HUES48 (cell line): ENCODE measurements around the gene GIMAP5.

Experiments used
- H3K27ac ChIP-seq: one replicate; pipeline ENCODE4 v1.7.0; 2013; ENCODE audit warnings: low read depth, low read length, inconsistent platforms
- H3K27me3 ChIP-seq: 2 replicates; pipeline ENCODE4 v1.6.1; 2013; ENCODE audit warnings: mild to moderate bottlenecking, low read length; ENCODE audit not compliant: control insufficient read depth, insufficient read depth
- H3K36me3 ChIP-seq: 2 replicates; pipeline ENCODE4 v1.6.1; 2013; ENCODE audit warnings: low read length; ENCODE audit not compliant: control insufficient read depth, insufficient read depth
- H3K4me1 ChIP-seq: 2 replicates; pipeline ENCODE4 v1.6.1; 2013; ENCODE audit warnings: mild to moderate bottlenecking, low read length; ENCODE audit not compliant: control insufficient read depth, insufficient read depth
- H3K4me3 ChIP-seq: 2 replicates; pipeline ENCODE4 v1.5.1; 2013; ENCODE audit warnings: mild to moderate bottlenecking, low read depth, low read length
- H3K9ac ChIP-seq: 2 replicates; pipeline ENCODE4 v1.6.1; 2013; ENCODE audit warnings: mild to moderate bottlenecking, low read depth, low read length, moderate library complexity
- H3K9me3 ChIP-seq: 2 replicates; pipeline ENCODE4 v1.6.1; 2013; ENCODE audit warnings: low read length; ENCODE audit not compliant: control insufficient read depth, insufficient read depth

The GIMAP5 gene

DNA sequence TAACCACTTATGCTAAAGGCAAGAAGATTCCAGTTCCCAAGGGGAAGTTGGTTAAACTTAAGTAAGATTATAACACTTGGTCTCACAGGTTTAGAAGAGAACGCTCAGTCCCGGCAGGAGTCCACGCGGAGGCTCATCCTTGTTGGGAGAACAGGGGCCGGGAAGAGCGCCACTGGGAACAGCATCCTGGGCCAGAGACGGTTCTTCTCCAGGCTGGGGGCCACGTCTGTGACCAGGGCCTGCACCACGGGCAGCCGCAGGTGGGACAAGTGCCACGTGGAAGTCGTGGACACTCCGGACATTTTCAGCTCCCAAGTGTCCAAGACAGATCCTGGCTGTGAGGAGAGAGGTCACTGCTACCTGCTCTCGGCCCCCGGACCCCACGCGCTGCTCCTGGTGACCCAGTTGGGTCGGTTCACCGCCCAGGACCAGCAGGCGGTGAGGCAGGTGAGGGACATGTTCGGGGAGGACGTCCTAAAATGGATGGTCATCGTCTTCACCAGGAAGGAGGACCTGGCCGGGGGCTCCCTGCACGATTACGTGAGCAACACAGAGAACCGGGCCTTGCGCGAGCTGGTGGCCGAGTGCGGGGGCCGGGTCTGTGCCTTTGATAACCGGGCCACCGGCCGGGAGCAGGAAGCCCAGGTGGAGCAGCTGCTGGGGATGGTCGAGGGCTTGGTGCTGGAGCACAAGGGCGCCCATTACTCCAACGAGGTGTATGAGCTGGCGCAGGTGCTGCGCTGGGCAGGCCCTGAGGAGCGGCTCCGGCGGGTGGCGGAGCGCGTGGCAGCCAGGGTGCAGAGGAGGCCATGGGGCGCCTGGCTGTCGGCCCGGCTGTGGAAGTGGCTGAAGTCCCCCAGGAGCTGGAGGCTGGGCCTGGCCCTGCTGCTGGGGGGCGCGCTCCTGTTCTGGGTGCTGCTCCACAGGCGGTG lies 17.0 kb upstream of the GIMAP5 start:
- Histone ChIP-seq H3K27ac (no peak overlapping the region), H3K4me1 (no peaks in the 10 kb centered on the region), H3K9ac (no peak overlapping the region), H3K9me3 (no peaks in the 10 kb centered on the region), H3K27me3 (peaks cover 43% of the 10 kb centered on the region), H3K36me3 (no peaks in the 10 kb centered on the region), H3K4me3 (no peak overlapping the region)

DNA sequence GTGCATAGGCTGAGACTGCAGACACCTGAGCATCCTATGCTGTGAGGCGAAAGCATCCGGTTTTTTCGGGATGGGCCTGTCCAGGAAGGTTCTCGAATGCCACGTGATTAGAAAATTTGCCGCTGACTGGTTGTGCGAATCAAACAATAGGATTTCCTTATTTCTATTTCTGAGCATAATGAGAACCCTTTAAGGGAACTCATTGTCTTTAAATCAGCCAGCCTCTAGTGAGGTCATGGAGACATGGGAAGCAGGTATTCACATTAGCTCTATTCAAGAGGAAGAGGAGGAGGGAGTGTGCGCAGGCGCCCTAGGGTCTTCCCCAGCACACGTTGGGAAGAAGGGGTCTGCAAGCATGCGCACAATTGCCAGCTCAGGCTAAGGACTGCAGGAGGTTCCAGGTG lies 15.2 kb upstream of the GIMAP5 start:
- Histone ChIP-seq H3K27me3 (peaks cover 43% of the 10 kb centered on the region), H3K4me1 (no peaks in the 10 kb centered on the region), H3K27ac (no peak overlapping the region), H3K4me3 (no peak overlapping the region), H3K36me3 (no peaks in the 10 kb centered on the region), H3K9ac (no peak overlapping the region), H3K9me3 (no peaks in the 10 kb centered on the region)

- H3K27ac ChIP-seq: no peak overlapping the region
- H3K9me3 ChIP-seq: no peaks in the 10 kb centered on the region
- no peaks in the 10 kb centered on the region for H3K36me3 ChIP-seq
- H3K4me3 ChIP-seq: no peak overlapping the region
- H3K9ac ChIP-seq: no peak overlapping the region
- H3K4me1 ChIP-seq: no peaks in the 10 kb centered on the region
- peaks cover 48% of the 10 kb centered on the region for H3K27me3 ChIP-seq
Measured at GRCh38 chr7:150722431-150722931, 14.7 kb upstream of the GIMAP5 start.

DNA sequence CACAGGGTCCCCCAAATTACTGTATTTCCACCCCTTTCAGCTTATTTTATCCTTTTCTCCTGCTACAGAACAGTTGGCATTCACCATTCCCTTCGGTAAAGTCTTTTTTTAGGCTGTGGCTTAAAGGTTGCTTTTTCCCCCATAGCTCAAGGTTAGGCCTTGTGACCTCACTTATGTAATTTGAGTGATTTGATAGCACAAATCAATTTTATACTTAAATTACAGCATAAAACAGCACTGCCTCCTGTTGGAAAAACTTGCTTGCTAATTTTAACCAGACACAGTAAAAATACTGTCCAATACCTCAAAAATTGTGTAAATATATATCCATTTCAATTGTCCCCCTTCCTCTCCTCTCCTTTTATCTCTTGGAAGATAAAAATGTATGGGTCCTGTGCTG lies 13.8 kb upstream of the GIMAP5 start:
- no peaks in the 10 kb centered on the region for H3K36me3 ChIP-seq
- no peak overlapping the region for H3K9ac ChIP-seq
- no peak overlapping the region for H3K4me3 ChIP-seq
- H3K4me1 ChIP-seq: no peaks in the 10 kb centered on the region
- no peaks in the 10 kb centered on the region for H3K9me3 ChIP-seq
- H3K27me3 ChIP-seq: peaks cover 56% of the 10 kb centered on the region
- H3K27ac ChIP-seq: no peak overlapping the region

DNA sequence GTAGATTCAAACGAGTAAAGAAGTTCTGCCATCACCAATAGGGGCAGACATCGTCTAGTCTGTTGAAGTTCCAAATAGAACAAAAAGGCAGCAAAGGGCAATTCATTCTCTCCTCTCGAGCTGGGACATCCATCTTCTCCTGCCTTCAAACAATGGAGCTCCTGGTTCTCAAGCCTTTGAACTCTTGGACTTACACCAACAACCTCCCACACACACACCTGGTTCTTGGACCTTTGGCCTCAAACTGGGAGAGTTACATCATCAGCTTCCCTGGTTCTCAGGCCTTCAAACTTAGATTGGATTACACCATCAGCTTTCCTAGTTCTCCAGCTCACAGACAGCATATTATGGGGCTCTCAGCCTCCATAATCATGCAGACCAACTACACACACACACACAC lies 9.8 kb upstream of the GIMAP5 start:
- Histone ChIP-seq H3K27me3 (peaks cover 83% of the 10 kb centered on the region), H3K36me3 (no peaks in the 10 kb centered on the region), H3K4me1 (no peaks in the 10 kb centered on the region), H3K9ac (no peak overlapping the region), H3K27ac (no peak overlapping the region), H3K9me3 (no peaks in the 10 kb centered on the region), H3K4me3 (no peak overlapping the region)

DNA sequence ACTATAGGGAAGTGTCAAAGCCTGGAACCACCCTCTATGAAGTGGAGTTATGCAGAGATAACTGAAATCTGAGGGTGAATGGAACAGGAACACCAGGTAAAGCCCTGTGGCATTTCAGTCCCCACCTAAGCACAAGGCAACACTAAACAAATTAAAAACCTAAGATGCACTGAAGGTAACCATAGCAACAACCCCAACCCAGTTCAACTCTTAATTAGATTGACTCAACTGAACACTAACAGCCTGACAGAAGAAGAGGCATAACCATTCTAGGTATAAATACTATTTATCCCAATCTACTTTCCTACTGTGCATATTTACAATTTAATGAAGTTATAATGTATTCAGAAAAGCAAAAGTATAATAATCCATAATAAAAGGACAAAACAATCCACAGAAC lies 9.2 kb upstream of the GIMAP5 start:
- Histone ChIP-seq H3K4me3 (no peak overlapping the region), H3K9me3 (no peaks in the 10 kb centered on the region), H3K27ac (no peak overlapping the region), H3K9ac (no peak overlapping the region), H3K36me3 (no peaks in the 10 kb centered on the region), H3K27me3 (peaks cover 88% of the 10 kb centered on the region), H3K4me1 (no peaks in the 10 kb centered on the region)

DNA sequence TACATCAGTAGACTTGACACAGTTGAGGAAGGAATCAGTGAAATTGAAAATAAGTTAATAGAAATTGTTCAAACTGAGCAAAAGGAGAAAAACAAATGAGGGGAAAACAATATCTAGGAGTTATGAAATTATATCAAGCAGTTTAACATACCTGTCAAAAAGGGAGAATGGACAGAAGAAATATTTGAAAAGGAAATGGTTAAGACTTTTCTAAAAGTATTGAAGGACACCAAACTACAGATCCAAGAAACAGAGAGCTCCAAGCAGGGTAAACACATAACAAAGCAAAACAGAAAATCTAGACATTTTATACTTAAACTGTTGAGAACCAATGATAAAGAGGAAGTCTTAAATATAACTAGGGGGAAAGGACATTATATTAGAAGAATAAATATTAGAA lies 8.6 kb upstream of the GIMAP5 start:
- Histone ChIP-seq H3K36me3 (no peaks in the 10 kb centered on the region), H3K4me1 (no peaks in the 10 kb centered on the region), H3K27me3 (peaks cover 88% of the 10 kb centered on the region), H3K9me3 (no peaks in the 10 kb centered on the region), H3K4me3 (no peak overlapping the region), H3K27ac (no peak overlapping the region), H3K9ac (no peak overlapping the region)

GRCh38 chr7:150731916-150732315 lies 5.3 kb upstream of the GIMAP5 start:
- Histone ChIP-seq H3K4me3 (no peak overlapping the region), H3K9me3 (no peaks in the 10 kb centered on the region), H3K4me1 (0 out of 2 replicates have a peak, but pooled peaks cover 3% of the 10 kb centered on the region), H3K36me3 (no peaks in the 10 kb centered on the region), H3K27me3 (peaks cover 98% of the 10 kb centered on the region), H3K27ac (no peak overlapping the region), H3K9ac (no peak overlapping the region)

GRCh38 chr7:150732786-150733481 lies 4.3 kb upstream of the GIMAP5 start:
- peaks cover 99% of the 10 kb centered on the region for H3K27me3 ChIP-seq
- H3K9ac ChIP-seq: no peak overlapping the region
- no peaks in the 10 kb centered on the region for H3K36me3 ChIP-seq
- no peak overlapping the region for H3K27ac ChIP-seq
- no peak overlapping the region for H3K4me3 ChIP-seq
- H3K4me1 ChIP-seq: 0 out of 2 replicates have a peak, but pooled peaks cover 3% of the 10 kb centered on the region
- H3K9me3 ChIP-seq: no peaks in the 10 kb centered on the region

DNA sequence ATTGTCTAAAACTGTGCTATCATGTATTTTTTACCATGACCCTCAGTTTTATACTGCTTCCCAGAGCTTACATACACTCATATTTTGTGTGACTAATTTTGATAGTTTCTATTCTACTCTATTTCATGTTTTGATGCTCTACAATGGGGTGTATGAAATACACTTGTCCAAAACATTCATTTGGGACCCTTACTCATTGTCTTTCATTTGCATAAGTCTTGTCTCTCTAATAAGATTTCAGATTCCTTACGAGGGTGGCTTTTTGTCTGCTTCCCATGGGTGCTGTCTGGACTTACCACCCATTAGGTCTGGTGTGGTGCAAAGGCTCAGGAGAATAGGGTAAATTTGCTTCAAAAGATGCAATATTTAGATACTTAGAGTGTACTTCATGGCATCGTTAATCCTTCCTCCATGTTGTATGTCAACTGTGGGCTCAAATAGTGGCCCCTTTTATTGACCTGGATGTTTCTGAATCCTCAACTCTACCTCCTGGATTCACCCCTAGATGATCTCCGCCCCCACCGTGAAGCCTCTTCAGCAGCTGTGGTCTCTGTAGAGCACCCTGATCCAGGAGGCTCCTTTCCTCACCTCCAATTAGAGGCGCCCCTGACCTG lies 3.6 kb upstream of the GIMAP5 start:
- Histone ChIP-seq H3K4me1 (0 out of 2 replicates have a peak, but pooled peaks cover 3% of the 10 kb centered on the region), H3K27me3 (peaks cover 99% of the 10 kb centered on the region), H3K9ac (no peak overlapping the region), H3K4me3 (no peak overlapping the region), H3K9me3 (no peaks in the 10 kb centered on the region), H3K27ac (no peak overlapping the region), H3K36me3 (no peaks in the 10 kb centered on the region)
